Left ventricle myocardium superior (tissue), 1 donor: Measurements from ENCODE around the gene ALAS1. TPM values are rescaled to one million over a fixed set of nuclear protein-coding genes. Genes with fewer than 3 reads are reported as not detected.

Experiments
- ATAC-seq: fragments of 200-7000 bp; cut with Tn5 transposase; one replicate; pipeline ENCODE4 v1.9.1; 2020; ENCODE audit warnings: mild to moderate bottlenecking, moderate library complexity
- DNase-seq: peaks from one replicate; pipeline ENCODE4 v3.0.0-alpha.2; 2020
- intact Hi-C: fragments of 100-400 bp; cut with micrococcal nuclease; formaldehyde crosslinking; loops from one replicate; pipeline ENCODE4 v1.11.0; 2022
- total RNA-seq: library from RNA; stranded (reverse); fragmentation: NEBNext Ultra II Directional; extraction: Animal tissue kit (Norgen Biotek cat#: 25700); gene quantifications from one replicate; pipeline ENCODE4 v1.2.1, GENCODE V29; 2021
- donor health status: DM: no; HTN: yes; CAD: no; lungs with severe emphysema.

ALAS1 gene
- total RNA-seq, 1 donor from 2014 or later = 166 TPM

DNA sequence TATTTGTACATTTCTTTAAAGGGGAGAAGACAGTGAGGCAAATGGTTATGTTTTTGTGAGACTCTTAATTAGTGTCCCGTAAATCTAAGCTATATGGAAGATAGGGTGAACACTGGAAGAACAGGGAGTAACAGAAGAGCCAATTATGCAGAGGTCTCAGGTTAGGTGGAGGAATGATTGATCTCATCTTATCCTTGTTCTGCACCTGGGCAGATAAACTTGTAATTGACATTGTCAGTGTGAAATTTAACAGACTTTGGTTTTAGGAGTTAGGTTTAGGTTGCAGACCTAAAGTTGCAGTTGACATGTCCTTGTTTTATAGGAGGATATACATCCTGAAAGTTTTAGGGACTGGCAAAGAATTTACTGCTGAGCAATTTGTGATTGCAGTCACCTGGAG lies 44.1 kb downstream of the ALAS1 start:
- ATAC-seq (no peak), DNase-seq (no peak)
- intact Hi-C loops = no loop called here

DNA sequence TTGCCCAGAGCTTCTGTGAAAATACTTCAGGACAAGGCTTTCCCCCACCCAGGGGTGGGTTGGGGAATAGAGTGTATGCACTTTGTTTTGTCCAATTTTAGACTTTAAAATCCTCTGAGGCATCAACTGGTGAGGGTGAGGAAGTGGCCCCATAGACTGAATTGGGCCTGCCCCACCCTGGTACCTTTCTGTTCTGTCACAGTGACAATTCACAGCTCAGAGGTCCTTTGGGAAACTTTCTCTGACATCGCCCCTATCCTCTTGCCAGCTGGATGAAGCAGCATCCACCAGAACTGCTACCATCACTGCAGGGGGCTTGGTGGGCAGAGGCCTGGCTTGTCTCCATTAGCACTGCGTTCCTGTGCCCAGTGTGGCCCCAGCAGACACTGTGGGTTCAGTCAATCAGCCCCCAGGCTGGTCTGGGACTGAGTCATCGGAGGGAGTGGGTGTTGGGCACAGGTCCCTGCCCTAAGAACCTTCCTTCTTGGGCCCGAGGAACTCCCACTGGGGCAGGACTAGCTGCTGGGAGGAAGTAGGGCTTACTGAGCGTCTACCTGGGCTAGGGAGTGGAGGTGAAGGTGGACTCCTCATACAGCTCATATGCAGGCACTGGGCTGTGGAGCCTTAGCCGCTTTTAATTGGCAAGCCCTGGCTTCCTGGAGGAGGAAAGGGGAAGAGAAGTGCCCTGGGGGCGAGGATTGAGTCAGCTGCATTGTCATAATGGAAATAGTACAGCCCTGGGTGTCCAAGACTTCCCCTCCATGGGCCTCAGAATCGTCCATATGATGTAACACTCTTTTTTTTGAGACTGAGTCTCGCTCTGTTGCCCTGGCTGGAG lies 46.0 kb downstream of the ALAS1 start:
- no peak for DNase-seq
- peak; percentile 6 for ATAC-seq
- intact Hi-C loops = no loop called here

DNA sequence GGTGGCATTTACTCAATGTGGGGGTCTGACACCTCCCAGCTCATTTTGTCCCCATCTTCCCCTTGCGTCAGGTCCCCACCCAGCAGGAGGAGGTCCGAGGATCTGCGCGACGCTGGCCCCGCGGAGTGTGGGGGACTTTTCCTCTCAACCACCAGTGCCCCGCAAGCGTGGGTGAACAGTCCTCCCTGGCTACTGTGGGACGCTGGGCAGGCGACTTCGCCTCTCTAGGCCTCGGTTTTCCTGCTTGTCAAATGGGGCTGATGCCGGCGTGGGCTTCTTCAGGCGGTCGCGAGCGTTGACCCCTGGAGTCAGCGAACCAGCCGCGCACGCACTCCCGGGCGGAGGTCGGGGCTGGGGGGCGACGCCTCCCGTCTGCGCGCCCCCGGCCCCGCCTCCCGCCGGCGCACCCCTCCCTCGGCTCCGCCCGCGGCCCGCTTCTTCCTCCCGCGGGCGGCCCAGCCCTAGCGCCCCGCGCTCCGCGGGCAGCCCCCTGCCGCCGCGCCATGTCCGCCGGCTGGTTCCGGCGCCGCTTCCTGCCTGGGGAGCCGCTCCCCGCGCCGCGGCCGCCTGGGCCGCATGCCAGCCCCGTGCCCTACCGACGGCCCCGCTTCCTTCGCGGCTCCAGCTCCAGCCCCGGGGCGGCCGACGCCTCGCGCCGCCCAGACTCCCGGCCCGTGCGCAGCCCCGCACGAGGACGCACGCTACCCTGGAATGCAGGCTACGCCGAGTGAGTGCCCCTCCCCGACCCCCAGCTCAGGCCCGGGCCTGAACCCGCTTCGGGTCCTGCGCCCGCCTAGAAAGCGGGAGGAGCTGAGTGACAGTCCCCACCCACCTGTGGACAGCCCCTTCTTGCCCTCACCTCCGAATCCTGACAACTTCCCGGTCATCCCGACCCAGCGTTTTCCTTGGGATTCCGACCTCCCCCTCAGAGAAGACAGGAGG lies 47.6 kb downstream of the ALAS1 start, which contains the start of gene PPM1M:
Gene PPM1M, plus strand, starts transcription at position 438 of the 942 bp plus-strand sequence. Its CDS starts 66 bp downstream, at position 504.
- intact Hi-C loops = no loop called here
- DNase-seq (peak; percentile 77), ATAC-seq (peak; percentile 67)

DNA sequence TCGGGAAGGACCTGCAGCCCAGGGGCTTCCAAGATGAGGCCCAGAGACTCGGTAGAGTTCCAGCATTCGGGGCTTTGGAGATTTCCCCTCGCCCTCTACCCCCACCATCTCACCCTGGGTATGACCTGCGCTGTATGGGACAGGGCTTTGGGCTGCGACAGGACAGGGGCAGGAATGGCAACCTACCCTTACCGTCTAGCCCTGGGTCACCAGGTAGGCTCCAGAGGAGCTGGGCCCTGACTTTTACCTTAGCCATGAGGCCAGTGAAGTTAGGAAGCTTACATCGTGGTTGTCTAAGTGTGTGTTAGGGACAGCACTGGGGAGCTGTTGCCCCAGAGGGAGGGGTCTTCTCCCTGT lies 48.3 kb downstream of the ALAS1 start:
- intact Hi-C loops = no loop called here
- peak; percentile 1 for ATAC-seq
- no peak for DNase-seq

DNA sequence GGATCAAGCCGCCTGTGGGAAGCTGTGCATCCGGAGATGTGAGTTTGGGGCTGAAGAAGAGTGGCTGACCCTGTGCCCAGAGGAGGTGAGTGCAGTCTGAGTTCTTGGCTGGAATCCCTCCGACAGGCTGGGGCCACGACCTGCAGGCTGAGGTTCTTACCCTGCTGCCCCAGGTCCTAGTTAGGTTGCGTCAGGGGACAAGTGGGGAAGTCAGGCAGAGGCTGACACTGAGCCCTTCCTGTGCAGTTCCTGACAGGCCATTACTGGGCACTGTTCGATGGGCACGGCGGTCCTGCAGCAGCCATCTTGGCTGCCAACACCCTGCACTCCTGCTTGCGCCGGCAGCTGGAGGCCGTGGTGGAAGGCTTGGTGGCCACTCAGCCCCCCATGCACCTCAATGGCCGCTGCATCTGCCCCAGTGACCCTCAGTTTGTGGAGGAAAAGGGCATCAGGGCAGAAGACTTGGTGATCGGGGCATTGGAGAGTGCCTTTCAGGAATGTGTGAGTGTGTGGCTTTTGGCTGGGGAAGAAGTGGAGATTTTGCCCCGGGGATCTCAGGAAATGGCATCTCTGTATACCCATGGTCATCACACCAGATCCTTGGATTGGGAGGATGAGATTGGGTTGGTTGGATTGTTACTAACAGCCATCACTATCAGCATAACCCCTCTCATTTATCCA lies 48.9 kb downstream of the ALAS1 start:
- ATAC-seq = peak; percentile 5
- intact Hi-C loops = no loop called here
- DNase-seq = no peak

DNA sequence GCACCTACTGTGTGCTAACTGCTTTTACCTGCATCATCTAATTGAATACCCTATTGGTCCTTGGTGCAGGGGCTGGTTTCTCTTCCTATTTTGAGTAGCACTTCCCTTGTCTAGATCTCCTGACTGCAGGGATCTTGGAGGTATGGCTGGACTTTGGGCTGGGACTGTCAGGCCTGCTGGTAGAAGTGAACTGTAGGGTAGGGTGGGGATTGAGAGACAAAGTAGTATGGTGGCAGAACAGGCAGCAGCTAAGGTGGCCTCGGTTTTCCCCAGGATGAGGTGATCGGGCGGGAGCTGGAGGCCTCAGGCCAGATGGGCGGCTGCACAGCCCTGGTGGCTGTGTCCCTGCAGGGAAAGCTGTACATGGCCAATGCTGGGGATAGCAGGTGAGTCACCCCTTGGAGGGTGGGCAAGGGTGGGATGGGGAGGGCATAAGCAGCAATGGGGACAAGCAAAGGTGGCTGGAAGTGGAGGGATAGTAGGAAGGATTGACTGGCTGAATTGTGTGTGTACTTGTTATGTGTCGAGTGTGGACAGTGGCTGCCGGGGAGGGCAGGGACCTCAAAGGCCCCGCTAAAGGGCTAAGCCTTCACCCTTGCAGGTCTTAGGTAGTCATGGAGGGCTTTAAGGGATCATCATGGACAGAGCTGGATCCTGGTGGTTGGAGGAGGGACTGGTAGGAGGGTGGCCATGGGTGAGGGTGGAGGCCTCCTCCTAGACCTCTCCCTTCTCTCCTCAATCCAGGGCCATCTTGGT lies 49.6 kb downstream of the ALAS1 start:
- DNase-seq (no peak), ATAC-seq (no peak)
- intact Hi-C loops = no loop called here

DNA sequence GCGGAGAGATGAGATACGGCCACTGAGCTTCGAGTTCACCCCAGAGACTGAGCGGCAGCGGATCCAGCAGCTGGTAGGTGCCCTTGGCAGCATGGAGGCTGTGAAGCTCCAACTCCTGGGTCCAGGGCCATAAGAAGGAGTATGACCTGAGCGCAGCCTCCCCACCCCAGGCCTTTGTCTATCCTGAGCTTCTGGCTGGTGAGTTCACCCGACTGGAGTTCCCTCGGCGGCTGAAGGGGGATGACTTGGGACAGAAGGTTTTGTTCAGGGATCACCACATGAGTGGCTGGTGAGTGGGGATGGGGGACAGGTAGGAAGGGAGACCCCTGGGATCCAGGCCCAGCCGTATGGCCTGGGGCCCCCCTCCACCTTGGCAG lies 50.2 kb downstream of the ALAS1 start:
- no peak for DNase-seq
- intact Hi-C loops = no loop called here
- no peak for ATAC-seq

DNA sequence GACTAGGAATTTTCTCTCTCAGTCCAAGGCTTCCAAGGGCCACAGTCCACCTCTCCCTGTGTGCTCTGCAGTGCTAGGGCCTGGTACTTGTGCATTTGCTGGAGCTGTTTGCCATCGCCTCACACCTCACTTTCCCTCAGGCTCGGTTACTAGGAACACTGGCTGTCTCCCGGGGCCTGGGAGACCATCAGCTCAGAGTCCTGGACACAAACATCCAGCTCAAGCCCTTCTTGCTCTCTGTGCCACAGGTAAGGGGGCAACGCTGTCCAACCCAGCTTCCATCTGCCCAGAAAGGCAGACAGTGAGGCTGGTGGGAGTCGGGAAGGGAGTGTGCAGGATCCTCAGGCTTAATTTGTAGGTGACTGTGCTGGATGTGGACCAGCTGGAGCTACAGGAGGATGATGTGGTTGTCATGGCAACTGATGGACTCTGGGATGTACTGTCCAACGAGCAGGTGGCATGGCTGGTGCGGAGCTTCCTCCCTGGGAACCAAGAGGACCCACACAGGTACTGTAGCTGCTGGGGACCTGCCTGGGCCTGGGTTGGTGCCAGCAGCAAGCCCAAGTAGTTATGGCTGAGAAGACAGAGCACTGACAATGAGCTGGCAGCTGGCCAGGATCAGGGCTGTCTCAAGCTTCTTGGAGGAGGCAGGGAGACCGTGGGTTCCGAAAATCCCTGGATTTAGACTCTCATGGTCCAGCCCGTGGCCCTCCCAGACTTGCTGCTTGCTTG lies 51.0 kb downstream of the ALAS1 start:
- ATAC-seq (no peak), DNase-seq (peak; percentile 73)
- intact Hi-C loops = no loop called here

DNA sequence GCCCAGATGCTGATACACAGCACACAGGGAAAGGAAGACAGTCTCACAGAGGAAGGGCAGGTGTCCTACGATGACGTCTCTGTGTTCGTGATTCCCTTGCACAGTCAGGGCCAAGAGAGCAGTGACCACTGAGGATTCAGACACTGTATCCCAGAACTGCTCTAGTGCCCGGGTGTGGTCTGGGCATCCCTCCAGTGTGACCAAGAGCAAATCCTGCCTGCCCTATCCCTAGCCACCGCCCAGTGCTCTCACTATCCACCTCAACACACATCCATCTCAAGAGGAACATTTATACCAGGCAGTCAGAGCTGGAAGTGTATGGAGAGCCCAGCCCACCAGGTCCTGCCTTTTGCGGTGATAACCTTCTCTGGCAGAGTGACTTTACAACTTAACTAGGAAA lies 51.7 kb downstream of the ALAS1 start:
- DNase-seq = no peak
- intact Hi-C loops = no loop called here
- ATAC-seq = no peak

DNA sequence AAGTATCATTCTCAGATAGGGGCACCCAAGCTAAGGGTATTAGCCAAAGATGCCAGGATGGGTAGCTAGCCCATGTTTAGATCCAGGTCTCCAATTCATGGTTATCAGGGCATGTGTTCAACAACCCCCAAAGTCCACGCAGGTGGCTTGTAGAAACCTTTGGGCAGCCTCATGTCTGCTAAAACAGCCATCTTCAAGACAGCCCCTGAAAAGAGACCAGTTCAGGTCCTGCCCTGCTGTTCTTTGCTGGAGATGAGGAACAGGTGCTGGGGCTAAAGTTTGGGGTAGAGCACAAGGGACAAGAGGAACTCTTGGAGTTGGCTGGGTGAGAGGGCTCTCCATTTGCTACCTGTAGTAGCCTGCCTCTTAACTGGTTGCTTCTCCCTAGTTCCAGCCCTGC lies 52.2 kb downstream of the ALAS1 start:
- intact Hi-C loops = no loop called here
- ATAC-seq (no peak), DNase-seq (no peak)

DNA sequence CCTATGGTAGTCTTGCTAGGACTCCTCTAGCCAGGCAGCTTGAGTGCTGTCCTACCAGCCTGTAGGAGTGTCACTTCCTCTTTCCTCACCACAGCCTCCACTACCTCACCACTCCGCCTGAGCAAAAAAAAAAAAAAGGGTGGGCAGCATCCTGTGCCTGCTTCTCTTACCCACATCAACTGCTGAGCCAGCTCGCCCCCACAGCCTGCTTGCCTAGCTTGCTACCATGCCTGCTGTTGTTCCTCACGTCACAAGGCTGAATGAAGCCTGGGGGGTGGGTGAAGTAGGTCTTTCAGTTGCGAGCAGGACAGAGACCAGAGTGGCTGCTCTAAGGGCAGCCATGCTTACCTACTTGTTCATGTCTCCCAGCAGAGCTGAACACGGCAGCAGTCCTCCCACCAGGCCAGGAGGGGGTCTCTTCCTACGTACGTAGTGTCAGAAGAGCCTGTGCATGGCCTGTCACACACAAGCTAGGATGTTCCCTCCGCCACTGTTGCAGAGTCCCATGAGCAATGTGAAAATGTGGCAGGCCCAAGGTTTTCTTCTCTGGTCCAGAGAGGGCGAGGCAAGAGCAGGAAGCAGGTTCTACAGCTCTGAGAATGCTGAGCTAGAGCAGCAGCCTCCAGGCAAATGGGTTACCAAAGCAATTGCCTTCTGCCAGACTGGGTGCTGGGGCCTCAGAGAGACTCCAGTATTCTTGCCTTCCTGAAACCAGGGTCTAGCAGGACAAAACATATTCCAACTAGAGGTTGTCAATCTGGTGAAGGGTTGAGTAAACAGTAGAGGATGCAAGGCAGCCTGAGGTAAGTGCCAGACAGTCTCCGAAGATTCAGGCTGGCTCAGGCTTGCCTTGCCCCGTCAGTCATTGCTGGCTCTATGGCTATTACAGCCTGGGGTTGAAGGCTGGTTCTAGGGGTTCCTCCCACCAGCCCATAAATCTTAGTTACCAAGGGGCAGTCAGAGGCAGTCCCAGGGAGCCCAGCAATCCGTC lies 55.6 kb downstream of the ALAS1 start:
- ATAC-seq (peak; percentile 54), DNase-seq (peak; percentile 59)
- intact Hi-C loops = no loop called here

DNA sequence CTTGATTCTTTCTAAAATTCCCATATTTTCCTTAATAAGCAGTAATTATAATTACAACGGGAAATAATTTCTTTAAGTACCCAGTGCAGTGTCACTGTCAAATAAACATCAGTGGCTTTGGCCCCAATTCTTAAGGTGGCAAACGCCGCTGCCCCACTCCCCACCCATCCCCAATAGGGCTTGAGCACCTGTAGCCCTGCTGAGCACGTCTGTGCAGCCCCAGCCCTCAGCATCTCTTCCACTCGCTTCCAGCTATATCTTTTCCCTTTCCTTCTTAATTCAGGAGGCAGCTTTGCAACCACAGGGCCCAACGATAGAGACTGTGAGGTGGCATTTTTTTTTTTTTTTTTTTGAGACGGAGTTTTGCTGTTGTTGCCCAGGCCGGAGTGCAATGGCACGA lies 56.6 kb downstream of the ALAS1 start:
- ATAC-seq (no peak), DNase-seq (no peak)
- intact Hi-C loops = no loop called here

DNA sequence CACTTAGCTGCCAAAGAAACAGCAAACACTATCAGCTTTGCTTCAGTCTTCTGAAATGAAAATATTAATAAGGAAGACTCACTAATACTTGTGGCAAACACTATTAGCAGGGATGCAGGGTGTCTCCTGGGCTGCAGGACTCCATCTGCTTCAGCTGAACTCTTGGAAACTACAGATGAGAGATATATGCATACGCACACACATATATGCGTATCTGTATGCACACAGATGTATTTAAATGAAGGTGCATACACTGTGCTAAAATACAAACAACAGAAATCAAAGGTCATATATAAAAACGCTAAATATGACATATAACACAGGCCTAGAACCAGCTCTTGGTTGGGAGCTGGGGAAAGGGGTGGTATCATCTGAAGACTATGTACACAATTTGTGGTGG lies 58.2 kb downstream of the ALAS1 start:
- intact Hi-C loops = no loop called here

DNA sequence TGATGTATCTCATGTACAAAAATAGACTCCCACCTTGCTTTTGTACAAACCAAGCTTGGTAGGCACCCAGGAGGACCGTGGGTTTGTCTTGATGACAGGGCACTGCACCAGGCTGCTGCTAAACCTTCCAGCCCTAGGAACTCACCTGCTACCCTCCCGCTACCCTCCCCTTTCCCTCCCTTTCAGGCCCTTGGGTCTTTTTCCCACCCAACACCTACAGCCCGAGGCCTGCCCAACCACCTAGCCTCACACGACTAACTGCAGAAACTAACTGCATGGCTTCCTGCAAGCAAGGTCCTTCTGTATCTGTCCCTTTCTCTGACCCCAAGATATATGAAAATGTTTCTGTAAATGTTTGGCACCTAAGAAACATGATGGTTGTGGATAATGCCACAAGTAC lies 58.7 kb downstream of the ALAS1 start:
- DNase-seq (no peak), ATAC-seq (no peak)
- intact Hi-C loops = no loop called here

More for the DNA sequence above, 58.2 kb downstream of the ALAS1 start:
- no peak for DNase-seq
- no peak for ATAC-seq

DNA sequence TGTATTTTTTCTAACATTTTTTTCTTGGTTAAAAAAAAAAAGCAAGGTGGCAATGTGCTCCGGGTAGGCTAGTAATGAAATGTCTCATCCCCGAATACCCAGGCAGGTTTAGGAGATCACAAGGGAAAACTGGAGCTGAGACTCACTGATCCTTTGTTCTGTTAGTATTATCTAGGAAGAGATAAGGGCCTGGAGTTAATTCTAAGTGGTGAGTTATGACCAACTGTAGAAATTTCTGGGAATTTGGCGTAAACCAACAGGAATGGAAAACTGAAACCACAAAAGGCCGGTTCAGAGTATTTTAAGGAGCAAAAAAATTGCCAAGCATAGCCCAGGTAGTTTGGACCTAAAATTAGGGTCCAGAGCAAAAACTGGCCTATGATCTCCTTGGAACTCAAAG lies 60.0 kb downstream of the ALAS1 start:
- no peak for DNase-seq
- no peak for ATAC-seq
- intact Hi-C loops = no loop called here

DNA sequence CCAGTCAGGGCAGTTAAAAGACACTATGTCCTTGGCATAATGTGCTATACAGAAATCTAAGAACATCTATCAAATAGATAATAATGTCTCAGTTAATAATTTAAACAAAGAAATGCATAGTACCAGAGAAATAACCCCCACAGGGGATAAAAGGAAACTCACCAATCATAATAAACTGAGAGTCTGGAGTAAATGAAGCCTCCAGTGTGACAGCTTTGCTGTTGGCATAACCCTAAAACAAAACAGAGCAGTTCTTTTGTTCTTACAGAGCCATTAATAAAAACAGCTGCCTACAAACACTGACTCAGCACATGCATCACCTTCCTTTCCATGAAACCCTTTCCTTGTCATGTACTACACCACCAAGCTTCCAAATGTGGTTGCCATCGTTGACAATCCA lies 61.1 kb downstream of the ALAS1 start:
- DNase-seq (no peak), ATAC-seq (no peak)
- intact Hi-C loops = no loop called here

DNA sequence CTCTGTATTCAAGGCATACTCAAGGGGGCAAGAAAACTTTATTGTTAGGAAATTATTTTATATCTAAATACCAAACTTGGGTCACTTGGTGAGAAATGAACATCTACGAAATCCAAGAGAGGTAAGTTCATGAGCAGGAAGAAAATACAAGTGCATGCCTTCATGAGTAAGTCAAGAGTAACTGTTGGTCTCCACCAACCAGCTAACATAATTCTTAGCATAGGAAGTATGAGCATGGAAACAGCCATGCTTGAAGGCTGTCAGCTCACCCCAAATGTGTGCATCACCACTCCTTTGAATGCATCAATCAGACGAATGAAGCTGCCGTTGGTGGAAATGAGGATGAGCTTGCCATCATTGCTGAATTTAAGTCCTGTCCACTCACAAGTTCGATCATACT lies 61.5 kb downstream of the ALAS1 start:
- no peak for ATAC-seq
- intact Hi-C loops = no loop called here
- no peak for DNase-seq
